GM18907 (cell line): ENCODE results near the gene EGR2.

Experiments
- ATAC-seq: cut with Tn5 transposase; IDR thresholded peaks from one replicate; pipeline ENCODE4 v1.9.1; 2021; ENCODE audit warnings: mild to moderate bottlenecking, moderate library complexity; ENCODE audit not compliant: unreplicated experiment

EGR2 gene

GRCh38 chr10:62818426-62819011, 2.4 kb upstream of the EGR2 start:
- no peak for ATAC-seq

GRCh38 chr10:62817766-62818425, 1.7 kb upstream of the EGR2 start:
- ATAC-seq, result peak; percentile 38

- ATAC-seq, result peak; percentile 23
Observed at GRCh38 chr10:62817121-62817765, 1.1 kb upstream of the EGR2 start.

GRCh38 chr10:62816076-62816330, 163 bp downstream of the EGR2 start:
- ATAC-seq, result no peak

- ATAC-seq, result no peak
Observed at GRCh38 chr10:62815381-62816075, 638 bp downstream of the EGR2 start.

- ATAC-seq, result no peak
Observed at GRCh38 chr10:62814756-62815380, 1.3 kb downstream of the EGR2 start.

- no peak for ATAC-seq
Observed at GRCh38 chr10:62813981-62814380, 2.2 kb downstream of the EGR2 start.

- no peak for ATAC-seq
Observed at GRCh38 chr10:62813453-62813852, 2.7 kb downstream of the EGR2 start.

GRCh38 chr10:62812672-62813439, 3.3 kb downstream of the EGR2 start:
- ATAC-seq, result no peak

- peak; percentile 48 for ATAC-seq
Observed at GRCh38 chr10:62811159-62811875, 4.8 kb downstream of the EGR2 start.

GRCh38 chr10:62810156-62810902, 5.8 kb downstream of the EGR2 start:
- ATAC-seq, result no peak

GRCh38 chr10:62806251-62806650, 9.9 kb downstream of the EGR2 start:
- no peak for ATAC-seq

- ATAC-seq, result no peak
Observed at GRCh38 chr10:62805231-62806099, 10.7 kb downstream of the EGR2 start.

- peak; percentile 94 for ATAC-seq
Observed at GRCh38 chr10:62804356-62805230, 11.6 kb downstream of the EGR2 start, which contains the start of gene ADO. TSS of gene ADO (plus strand) at chr10:62804720. CDS start at chr10:62805060, 340 bp downstream.

GRCh38 chr10:62803724-62804355, 12.3 kb downstream of the EGR2 start:
- ATAC-seq, result no peak

GRCh38 chr10:62801871-62802270, 14.3 kb downstream of the EGR2 start:
- ATAC-seq, result no peak

GRCh38 chr10:62796896-62797295, 19.3 kb downstream of the EGR2 start:
- ATAC-seq, result no peak
